Body of pancreas (tissue), 4 donors: ENCODE results near the gene S1PR3.

Experiments
- CTCF ChIP-seq, 7 experiments: fragments of 450-650 bp in 4 of 7; fragments of 200-600 bp in 3 of 7; sonication (generic) in 3 of 7; IDR thresholded peaks; one replicate each; pipeline ENCODE4 v1.5.1; 2016 to 2019; ENCODE audit warnings: antibody characterized with exemption in 7 of 7
- POLR2A ChIP-seq, 3 donors: fragments of 450-650 bp; IDR thresholded peaks; one replicate each; pipeline ENCODE4 v1.6.1; 2016; ENCODE audit warnings: antibody characterized with exemption in 3 of 3, mild to moderate bottlenecking in 2 of 3

- no peak for TF ChIP-seq CTCF (IDR thresholded peaks at IDR 0.05)
- no peak for TF ChIP-seq POLR2A (IDR thresholded peaks at IDR 0.05)
Measured at GRCh38 chr9:89006996-89007967, 16.0 kb downstream of the S1PR3 start.
